Esophagus muscularis mucosa (tissue), 4 donors: Measurements from ENCODE around the gene VSNL1.

Experiments used
- CTCF ChIP-seq, 3 experiments: fragments of 200-600 bp in 2 of 3; fragments of 450-650 bp in 1 of 3; sonication (generic) in 2 of 3; IDR thresholded peaks; one replicate each; pipeline ENCODE4 v1.5.1; 2017 to 2019; ENCODE audit warnings: antibody characterized with exemption in 3 of 3, mild to moderate bottlenecking in 2 of 3, moderate library complexity in 1 of 3
- EP300 ChIP-seq: sonication (generic); formaldehyde crosslinking; IDR thresholded peaks from one replicate; pipeline ENCODE4 v1.6.1; 2017; ENCODE audit warnings: antibody characterized with exemption
- POLR2A ChIP-seq: fragments of 450-650 bp; IDR thresholded peaks from one replicate; pipeline ENCODE4 v1.6.1; 2017; ENCODE audit warnings: antibody characterized with exemption, moderate library complexity, mild to moderate bottlenecking, low read depth
- POLR2AphosphoS5 ChIP-seq, 2 donors: sonication (generic); formaldehyde crosslinking; IDR thresholded peaks; one replicate each; pipeline ENCODE4 v1.6.1; 2017; ENCODE audit warnings: antibody characterized with exemption in 2 of 2

DNA sequence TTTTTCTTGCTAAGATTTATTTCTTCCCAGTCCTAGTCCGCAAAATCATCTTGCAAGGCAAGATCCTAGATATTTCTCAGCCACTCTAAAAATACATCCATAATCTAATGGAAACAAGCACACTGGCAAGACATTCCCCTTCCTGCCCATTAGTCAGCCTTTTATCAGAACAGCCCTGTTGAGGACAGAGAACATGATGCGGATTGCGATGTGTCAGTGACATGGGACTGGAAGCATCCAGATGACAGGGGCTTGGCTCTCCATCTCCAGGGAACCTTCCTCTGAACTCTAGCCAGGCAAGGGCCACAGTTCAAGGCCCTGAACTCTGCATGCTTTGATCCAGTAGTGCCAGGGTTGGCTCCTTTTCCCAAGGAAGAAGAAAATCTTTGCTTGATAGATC is 70.0 kb downstream of the VSNL1 start:
- TF ChIP-seq POLR2AphosphoS5 (IDR thresholded peaks at IDR 0.05) (no peak), POLR2A (no peak), CTCF (IDR thresholded peaks at IDR 0.05) (no peak), EP300 (no peak)
